ENCODE data around the gene IL1RAPL1.
A peak's percentile ranks its signal among the peaks of the same experiment; 100 is the strongest.
"Not testable (repeated sequence)": the region's sequence is repeated elsewhere in the genome, so short reads cannot be mapped to it uniquely, and the experiment has no call there.

IL1RAPL1 gene

GRCh38 chrX:28787206-28787605 lies 200.0 kb downstream of the IL1RAPL1 start:
- DNase-seq (ENCODE audit: low spot score), result peak; percentile 75

- DNase-seq (ENCODE audit: low spot score), result not testable (repeated sequence)
Measured at GRCh38 chrX:28800671-28801070, 213.4 kb downstream of the IL1RAPL1 start.

GRCh38 chrX:28802625-28803024 lies 215.4 kb downstream of the IL1RAPL1 start:
- no peak for DNase-seq (ENCODE audit: low spot score)

- DNase-seq (ENCODE audit: low spot score), result no peak
Measured at GRCh38 chrX:28835991-28836390, 248.7 kb downstream of the IL1RAPL1 start.

- DNase-seq (ENCODE audit: low spot score), result no peak
Measured at GRCh38 chrX:28843817-28844216, 256.6 kb downstream of the IL1RAPL1 start.

GRCh38 chrX:28847423-28847822 lies 260.2 kb downstream of the IL1RAPL1 start:
- peak; percentile 51 for DNase-seq (ENCODE audit: low spot score)

GRCh38 chrX:28848707-28849106 lies 261.5 kb downstream of the IL1RAPL1 start:
- DNase-seq (ENCODE audit: low spot score), result no peak

GRCh38 chrX:28850955-28851354 lies 263.7 kb downstream of the IL1RAPL1 start:
- no peak for DNase-seq (ENCODE audit: low spot score)

GRCh38 chrX:28851871-28852270 lies 264.6 kb downstream of the IL1RAPL1 start:
- no peak for DNase-seq (ENCODE audit: low spot score)

GRCh38 chrX:28854637-28855036 lies 267.4 kb downstream of the IL1RAPL1 start:
- DNase-seq (ENCODE audit: low spot score), result no peak

- no peak for DNase-seq (ENCODE audit: low spot score)
Measured at GRCh38 chrX:28876408-28876807, 289.2 kb downstream of the IL1RAPL1 start.

GRCh38 chrX:28876901-28877300 lies 289.7 kb downstream of the IL1RAPL1 start:
- no peak for DNase-seq (ENCODE audit: low spot score)

GRCh38 chrX:28880136-28880535 lies 292.9 kb downstream of the IL1RAPL1 start:
- DNase-seq (ENCODE audit: low spot score), result peak; percentile 14

- no peak for DNase-seq (ENCODE audit: low spot score)
Measured at GRCh38 chrX:28884823-28885222, 297.6 kb downstream of the IL1RAPL1 start.

- no peak for DNase-seq (ENCODE audit: low spot score)
Measured at GRCh38 chrX:28888416-28888815, 301.2 kb downstream of the IL1RAPL1 start.

- DNase-seq (ENCODE audit: low spot score), result no peak
Measured at GRCh38 chrX:28889591-28890090, 302.4 kb downstream of the IL1RAPL1 start.

- peak; percentile 40 for DNase-seq (ENCODE audit: low spot score)
Measured at GRCh38 chrX:28901637-28902036, 314.4 kb downstream of the IL1RAPL1 start.

GRCh38 chrX:28910487-28910886 lies 323.2 kb downstream of the IL1RAPL1 start:
- peak; percentile 17 for DNase-seq (ENCODE audit: low spot score)

GRCh38 chrX:28920153-28920943 lies 333.1 kb downstream of the IL1RAPL1 start:
- DNase-seq (ENCODE audit: low spot score), result no peak

- DNase-seq (ENCODE audit: low spot score), result no peak
Measured at GRCh38 chrX:28922106-28922505, 334.9 kb downstream of the IL1RAPL1 start.

- DNase-seq (ENCODE audit: low spot score), result no peak
Measured at GRCh38 chrX:28946846-28947245, 359.6 kb downstream of the IL1RAPL1 start.

GRCh38 chrX:28960063-28960462 lies 372.8 kb downstream of the IL1RAPL1 start:
- no peak for DNase-seq (ENCODE audit: low spot score)

- DNase-seq (ENCODE audit: low spot score), result peak; percentile 1
Measured at GRCh38 chrX:28966331-28966730, 379.1 kb downstream of the IL1RAPL1 start.

GRCh38 chrX:28969126-28969525 lies 381.9 kb downstream of the IL1RAPL1 start:
- no peak for DNase-seq (ENCODE audit: low spot score)

All from kidney tubule cell (primary cell).